ENCODE data around the gene GYPC. TPM values are rescaled to one million over a fixed set of nuclear protein-coding genes. Genes with fewer than 3 reads are reported as not detected.

GYPC gene
- total and polyA plus RNA-seq, 2 experiments from 2014 or later: 42.6 to 45.8 TPM

DNA sequence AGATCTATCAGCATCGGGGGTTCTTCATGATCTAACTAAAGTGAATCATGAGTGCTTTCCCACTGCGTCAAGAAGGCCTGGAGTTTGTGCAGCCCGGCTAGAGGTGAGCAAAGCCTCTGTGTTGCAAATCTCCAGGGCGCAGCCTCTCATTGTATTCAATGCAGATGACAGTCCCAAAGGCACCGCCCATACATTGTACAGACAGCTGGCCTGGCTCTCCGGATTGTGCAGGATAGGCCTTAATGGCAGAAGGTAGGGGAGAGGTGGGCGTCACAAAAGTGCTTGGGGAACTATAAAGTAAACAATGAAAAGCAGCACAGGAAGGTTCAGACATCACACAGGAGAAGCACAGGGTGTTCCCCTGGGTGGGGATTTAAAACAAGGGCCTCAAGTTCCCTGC, 907 bp upstream of the GYPC start:
- TF ChIP-seq EZH2phosphoT487 (IDR thresholded peaks at IDR 0.05; ENCODE audit: insufficient read depth, low read depth) (no peak), EZH2 (IDR thresholded peaks at IDR 0.05; ENCODE audit: insufficient read depth, poor library complexity, severe bottlenecking) (no peak)
- 89 to 93% methylated on average over 7 of the region's 7 CpGs for WGBS, 2 experiments (ENCODE audit: low coverage in 1 of 2, low lambda C conversion rate in 2 of 2, missing lambda C conversion rate in 2 of 2)
- Histone ChIP-seq H4K20me1 (ENCODE audit: insufficient read depth) (no peaks in the 10 kb centered on the region), H3K4me2 (ENCODE audit: unreplicated experiment) (peak overlapping the region; percentile 97), H3F3A (ENCODE audit: insufficient read depth) (peaks cover 27% of the 10 kb centered on the region), H3K9me3 (ENCODE audit: low read depth) (no peaks in the 10 kb centered on the region), H3K4me1 (ENCODE audit: insufficient read depth) (peaks cover 35% of the 10 kb centered on the region), H3K79me2 (ENCODE audit: insufficient read depth) (peaks cover 7% of the 10 kb centered on the region; the same call in 1 of the 2 replicates), H2AFZ (peak overlapping the region; percentile 84; the same call in 1 of the 2 replicates), H3K9ac (peak overlapping the region; percentile 97), H3K9me2 (ENCODE audit: insufficient read depth) (no peaks in the 10 kb centered on the region), H3K4me3 (no peak overlapping the region; the same call in 1 of the 2 replicates), H3K27ac (peak overlapping the region; percentile 99; the same call in 1 of the 2 replicates), H3K36me3 (ENCODE audit: low read depth) (no peaks in the 10 kb centered on the region), H3K27me3 (replicated peaks; ENCODE audit: insufficient read depth) (no peaks in the 10 kb centered on the region)
- peak; percentile 9 for DNase-seq
- in situ Hi-C loops (cut with MboI): no loop called here

- no peaks in the 10 kb centered on the region for H3K9me3 ChIP-seq (ENCODE audit: low read depth)
- H3F3A ChIP-seq (ENCODE audit: insufficient read depth): peaks cover 27% of the 10 kb centered on the region
- peaks cover 12% of the 10 kb centered on the region; the same call in 1 of the 2 replicates for H3K79me2 ChIP-seq (ENCODE audit: insufficient read depth)
- DNase-seq: peak; percentile 70
- H3K4me1 ChIP-seq (ENCODE audit: insufficient read depth): peaks cover 35% of the 10 kb centered on the region
- no peak for TF ChIP-seq EZH2phosphoT487 (IDR thresholded peaks at IDR 0.05; ENCODE audit: insufficient read depth, low read depth)
- TF ChIP-seq EZH2 (IDR thresholded peaks at IDR 0.05; ENCODE audit: insufficient read depth, poor library complexity, severe bottlenecking): no peak
- no peaks in the 10 kb centered on the region for H3K27me3 ChIP-seq (replicated peaks; ENCODE audit: insufficient read depth)
- no peaks in the 10 kb centered on the region for H3K9me2 ChIP-seq (ENCODE audit: insufficient read depth)
- peak overlapping the region; percentile 97 for H3K9ac ChIP-seq
- H3K4me2 ChIP-seq (ENCODE audit: unreplicated experiment): peak overlapping the region; percentile 97
- no peaks in the 10 kb centered on the region for H4K20me1 ChIP-seq (ENCODE audit: insufficient read depth)
- peak overlapping the region; percentile 99 for H3K27ac ChIP-seq
- H3K36me3 ChIP-seq (ENCODE audit: low read depth): no peaks in the 10 kb centered on the region
- WGBS, 2 experiments (ENCODE audit: low coverage in 1 of 2, low lambda C conversion rate in 2 of 2, missing lambda C conversion rate in 2 of 2): 2 to 3% methylated on average over 24 to 30 of the region's 38 CpGs
- in situ Hi-C loops (cut with MboI): no loop called here
- peak overlapping the region; percentile 84 for H2AFZ ChIP-seq
- H3K4me3 ChIP-seq: peak overlapping the region; percentile 81
Measured at GRCh38 chr2:126656431-126657147, 631 bp downstream of the GYPC start.

GRCh38 chr2:126657148-126657635, 1.2 kb downstream of the GYPC start:
- peak overlapping the region; percentile 97 for H3K9ac ChIP-seq
- peak; percentile 97 for DNase-seq
- H3F3A ChIP-seq (ENCODE audit: insufficient read depth): peaks cover 27% of the 10 kb centered on the region
- TF ChIP-seq EZH2phosphoT487 (IDR thresholded peaks at IDR 0.05; ENCODE audit: insufficient read depth, low read depth) (no peak), EZH2 (IDR thresholded peaks at IDR 0.05; ENCODE audit: insufficient read depth, poor library complexity, severe bottlenecking) (no peak)
- peak overlapping the region; percentile 99 for H3K27ac ChIP-seq
- H3K9me3 ChIP-seq (ENCODE audit: low read depth): no peaks in the 10 kb centered on the region
- peak overlapping the region; percentile 84 for H2AFZ ChIP-seq
- H3K9me2 ChIP-seq (ENCODE audit: insufficient read depth): no peaks in the 10 kb centered on the region
- peaks cover 12% of the 10 kb centered on the region; the same call in 1 of the 2 replicates for H3K79me2 ChIP-seq (ENCODE audit: insufficient read depth)
- no peaks in the 10 kb centered on the region for H3K36me3 ChIP-seq (ENCODE audit: low read depth)
- no peaks in the 10 kb centered on the region for H4K20me1 ChIP-seq (ENCODE audit: insufficient read depth)
- H3K4me3 ChIP-seq: peak overlapping the region; percentile 81
- WGBS, 2 experiments (ENCODE audit: low coverage in 1 of 2, low lambda C conversion rate in 2 of 2, missing lambda C conversion rate in 2 of 2): 1 to 2% methylated on average over 16 of the region's 16 CpGs
- H3K27me3 ChIP-seq (replicated peaks; ENCODE audit: insufficient read depth): no peaks in the 10 kb centered on the region
- H3K4me2 ChIP-seq (ENCODE audit: unreplicated experiment): peak overlapping the region; percentile 97
- in situ Hi-C loops (cut with MboI): no loop called here
- H3K4me1 ChIP-seq (ENCODE audit: insufficient read depth): peaks cover 35% of the 10 kb centered on the region

- Histone ChIP-seq H3K9ac (peak overlapping the region; percentile 97), H4K20me1 (ENCODE audit: insufficient read depth) (no peaks in the 10 kb centered on the region), H3K27ac (peak overlapping the region; percentile 99), H3K4me1 (ENCODE audit: insufficient read depth) (peaks cover 35% of the 10 kb centered on the region), H2AFZ (peak overlapping the region; percentile 37; the same call in 1 of the 2 replicates), H3K4me3 (peak overlapping the region; percentile 81), H3K79me2 (ENCODE audit: insufficient read depth) (peaks cover 12% of the 10 kb centered on the region; the same call in 1 of the 2 replicates), H3K4me2 (ENCODE audit: unreplicated experiment) (peak overlapping the region; percentile 97), H3K9me2 (ENCODE audit: insufficient read depth) (no peaks in the 10 kb centered on the region), H3F3A (ENCODE audit: insufficient read depth) (peaks cover 27% of the 10 kb centered on the region), H3K36me3 (ENCODE audit: low read depth) (no peaks in the 10 kb centered on the region), H3K9me3 (ENCODE audit: low read depth) (no peaks in the 10 kb centered on the region), H3K27me3 (replicated peaks; ENCODE audit: insufficient read depth) (no peaks in the 10 kb centered on the region)
- WGBS, 2 experiments (ENCODE audit: low coverage in 1 of 2, low lambda C conversion rate in 2 of 2, missing lambda C conversion rate in 2 of 2): 2% methylated on average over 14 of the region's 14 CpGs
- DNase-seq: peak; percentile 99
- TF ChIP-seq EZH2phosphoT487 (IDR thresholded peaks at IDR 0.05; ENCODE audit: insufficient read depth, low read depth) (no peak), EZH2 (IDR thresholded peaks at IDR 0.05; ENCODE audit: insufficient read depth, poor library complexity, severe bottlenecking) (no peak)
- in situ Hi-C loops (cut with MboI): no loop called here
Measured at GRCh38 chr2:126657636-126658318, 1.8 kb downstream of the GYPC start.

All from GM23248 (cell line).